ENCODE results near the gene ST6GALNAC6.

DNA sequence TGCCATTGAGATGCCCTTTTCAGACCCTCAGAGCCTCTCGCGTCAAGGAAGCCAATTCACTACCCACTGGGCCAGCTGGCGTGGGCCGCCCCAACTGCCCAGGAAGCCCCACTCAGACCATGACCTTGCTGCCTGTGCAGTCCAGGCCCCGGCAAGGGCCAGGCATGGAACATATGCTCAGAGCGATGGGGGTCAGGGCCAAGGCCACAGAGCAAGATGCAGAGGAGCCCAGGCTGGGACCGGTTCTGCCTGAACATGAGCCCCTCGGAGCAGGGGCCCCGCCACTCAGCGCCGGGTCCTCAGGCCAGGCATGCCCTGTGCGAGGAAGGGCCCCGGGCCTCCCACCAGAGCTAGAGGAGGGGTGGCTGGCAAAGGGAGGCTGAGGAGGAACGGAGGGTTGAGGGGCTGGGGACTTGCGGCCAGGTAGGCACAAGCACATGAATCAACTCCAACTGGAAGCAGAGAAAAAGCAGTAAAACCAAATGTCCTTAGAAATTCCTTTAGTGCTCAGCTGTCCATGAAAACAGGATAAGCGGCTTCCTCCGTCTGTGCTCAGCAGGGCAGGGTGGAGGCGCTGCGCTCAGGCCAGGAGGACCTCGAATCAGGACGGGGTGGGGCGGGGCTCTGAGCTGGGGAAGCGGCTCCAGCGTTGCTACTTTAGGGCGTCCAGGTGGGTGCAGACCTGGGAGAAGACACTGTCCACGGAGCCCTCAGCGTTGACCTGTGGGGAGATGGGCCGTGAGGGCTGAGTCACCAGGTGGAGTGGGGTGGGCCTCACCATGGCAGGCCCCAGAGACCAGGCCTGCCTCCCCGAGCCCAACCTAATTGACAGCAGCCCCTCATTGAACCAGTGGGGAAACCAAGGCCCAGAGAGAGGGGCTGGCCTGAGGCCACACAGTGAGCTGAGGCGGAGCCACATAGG is 31.8 kb downstream of the ST6GALNAC6 start:
- TF ChIP-seq GABPA (IDR thresholded peaks at IDR 0.05; ENCODE audit: borderline replicate concordance, insufficient read depth, low read length) (no peak), BRCA1 (IDR thresholded peaks at IDR 0.05; ENCODE audit: low read depth, low read length) (no peak), KDM4A (IDR thresholded peaks at IDR 0.05; ENCODE audit: low read depth, low read length, severe bottlenecking) (no peak), JUND (IDR thresholded peaks at IDR 0.05; ENCODE audit: low read length) (no peak), POLR2A (IDR thresholded peaks at IDR 0.05; ENCODE audit: control extremely low read depth in 1 of 2, low read depth in 2 of 2, low read length in 2 of 2) (no peak), EZH2 (IDR thresholded peaks at IDR 0.05; ENCODE audit: low read depth, low read length, severe bottlenecking) (no peak), SIN3A (conservative IDR thresholded peaks at IDR 0.05 in 1 of 2, IDR thresholded peaks at IDR 0.05 in 1 of 2; ENCODE audit: low read depth in 1 of 2, low read length in 2 of 2) (no peak)
- TF ChIP-seq, protein P1, sequence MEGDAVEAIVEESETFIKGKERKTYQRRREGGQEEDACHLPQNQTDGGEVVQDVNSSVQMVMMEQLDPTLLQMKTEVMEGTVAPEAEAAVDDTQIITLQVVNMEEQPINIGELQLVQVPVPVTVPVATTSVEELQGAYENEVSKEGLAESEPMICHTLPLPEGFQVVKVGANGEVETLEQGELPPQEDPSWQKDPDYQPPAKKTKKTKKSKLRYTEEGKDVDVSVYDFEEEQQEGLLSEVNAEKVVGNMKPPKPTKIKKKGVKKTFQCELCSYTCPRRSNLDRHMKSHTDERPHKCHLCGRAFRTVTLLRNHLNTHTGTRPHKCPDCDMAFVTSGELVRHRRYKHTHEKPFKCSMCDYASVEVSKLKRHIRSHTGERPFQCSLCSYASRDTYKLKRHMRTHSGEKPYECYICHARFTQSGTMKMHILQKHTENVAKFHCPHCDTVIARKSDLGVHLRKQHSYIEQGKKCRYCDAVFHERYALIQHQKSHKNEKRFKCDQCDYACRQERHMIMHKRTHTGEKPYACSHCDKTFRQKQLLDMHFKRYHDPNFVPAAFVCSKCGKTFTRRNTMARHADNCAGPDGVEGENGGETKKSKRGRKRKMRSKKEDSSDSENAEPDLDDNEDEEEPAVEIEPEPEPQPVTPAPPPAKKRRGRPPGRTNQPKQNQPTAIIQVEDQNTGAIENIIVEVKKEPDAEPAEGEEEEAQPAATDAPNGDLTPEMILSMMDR (IDR thresholded peaks at IDR 0.05; ENCODE audit: control extremely low read depth in 1 of 3, insufficient read depth in 1 of 3, low read depth in 1 of 3, low read length in 3 of 3) = no peak
